Ishikawa (cell line): ENCODE results near the gene UNC93A.

ENCODE experiments used
- EP300 ChIP-seq: IDR thresholded peaks from 2 replicates; pipeline ENCODE4 v1.6.1; 2012; ENCODE audit warnings: borderline replicate concordance
- TAF1 ChIP-seq: IDR thresholded peaks from 2 replicates; pipeline ENCODE4 v1.6.1; 2012; ENCODE audit warnings: low read depth, mild to moderate bottlenecking

GRCh38 chr6:167311286-167311685 is 20.2 kb downstream of the UNC93A start:
- TF ChIP-seq TAF1 = no peak
- no peak for TF ChIP-seq EP300
